Muscle layer of colon (tissue), 2 donors: ENCODE results near the gene SRP9.
"Not testable (repeated sequence)": the region's sequence is repeated elsewhere in the genome, so short reads cannot be mapped to it uniquely, and the experiment has no call there.

Experiments
- H3K27ac ChIP-seq: one replicate; pipeline ENCODE4 v1.7.0; 2013; ENCODE audit warnings: low read depth, mild to moderate bottlenecking, low read length, moderate library complexity
- H3K27me3 ChIP-seq, 2 donors: one replicate each; pipeline ENCODE4 v1.7.0; 2013; ENCODE audit warnings: low read length in 2 of 2, mild to moderate bottlenecking in 2 of 2; ENCODE audit not compliant: insufficient read depth in 2 of 2, control insufficient read depth in 1 of 2
- H3K36me3 ChIP-seq: one replicate; pipeline ENCODE4 v1.7.0; 2013; ENCODE audit warnings: mild to moderate bottlenecking, low read length; ENCODE audit not compliant: insufficient read depth
- H3K4me1 ChIP-seq: one replicate; pipeline ENCODE4 v1.7.0; 2013; ENCODE audit warnings: mild to moderate bottlenecking, low read length; ENCODE audit not compliant: insufficient read depth
- H3K4me3 ChIP-seq, 2 donors: one replicate each; pipeline ENCODE4 v1.7.0; 2013; ENCODE audit warnings: low read length in 2 of 2, low read depth in 1 of 2, mild to moderate bottlenecking in 1 of 2, moderate library complexity in 1 of 2
- H3K9ac ChIP-seq: one replicate; pipeline ENCODE4 v1.7.0; 2013; ENCODE audit warnings: low read length
- H3K9me3 ChIP-seq: one replicate; pipeline ENCODE4 v1.7.0; 2013; ENCODE audit warnings: mild to moderate bottlenecking, low read length
- donor health status: abdominal sarcoma.
- donor health status: Adenocarcinoma of cecum.

The SRP9 gene

DNA sequence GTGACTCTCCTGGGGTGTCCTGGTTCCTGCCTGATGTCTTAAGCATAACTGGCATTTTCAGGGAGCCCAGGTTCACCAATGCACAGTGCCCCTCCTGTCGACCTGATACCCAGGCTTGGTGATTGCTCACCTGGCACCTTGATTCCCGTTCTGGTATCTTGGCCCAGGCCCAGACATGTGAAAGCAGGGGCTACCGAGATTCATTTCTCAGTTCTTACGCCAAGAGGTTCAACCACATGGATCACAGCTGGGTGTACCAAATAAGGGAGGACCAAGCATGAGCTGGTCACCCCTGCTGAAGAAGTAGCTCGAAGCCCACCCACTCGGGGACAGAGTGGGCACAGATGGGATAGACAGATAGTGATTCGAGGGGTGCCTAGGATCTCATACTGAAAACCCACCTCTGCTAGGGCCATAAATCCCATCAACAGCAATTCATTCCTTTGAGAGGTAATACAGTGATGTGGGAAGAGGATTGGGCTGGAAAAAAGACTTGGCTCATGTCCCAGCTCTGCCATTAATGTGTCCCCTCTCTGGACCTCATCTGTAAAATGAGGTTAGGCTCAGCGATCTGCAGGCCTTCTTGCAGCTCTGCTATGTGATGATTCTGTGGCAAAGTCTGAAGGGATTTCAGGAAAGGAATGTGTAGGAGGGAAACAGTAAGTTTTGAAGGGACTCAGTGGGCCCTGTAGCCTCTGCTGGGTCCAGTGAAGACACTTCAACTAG is 35.0 kb downstream of the SRP9 start:
- peak overlapping the region in 1 of 2 donors; percentile 66 for H3K4me3 ChIP-seq
- H3K36me3 ChIP-seq: no peaks in the 10 kb centered on the region
- H3K9me3 ChIP-seq: no peaks in the 10 kb centered on the region
- peaks cover 65% of the 10 kb centered on the region for H3K4me1 ChIP-seq
- no peaks in the 10 kb centered on the region for H3K27me3 ChIP-seq
- no peak overlapping the region for H3K9ac ChIP-seq
- H3K27ac ChIP-seq: peak overlapping the region; percentile 16

GRCh38 chr1:225813214-225813964 is 35.8 kb downstream of the SRP9 start:
- H3K27ac ChIP-seq: peak overlapping the region; percentile 13
- peak overlapping the region; percentile 17 for H3K9ac ChIP-seq
- H3K27me3 ChIP-seq: no peaks in the 10 kb centered on the region
- no peaks in the 10 kb centered on the region for H3K36me3 ChIP-seq
- H3K4me1 ChIP-seq: peaks cover 72% of the 10 kb centered on the region
- no peaks in the 10 kb centered on the region for H3K9me3 ChIP-seq
- H3K4me3 ChIP-seq: peak overlapping the region in 1 of 2 donors; percentile 28

DNA sequence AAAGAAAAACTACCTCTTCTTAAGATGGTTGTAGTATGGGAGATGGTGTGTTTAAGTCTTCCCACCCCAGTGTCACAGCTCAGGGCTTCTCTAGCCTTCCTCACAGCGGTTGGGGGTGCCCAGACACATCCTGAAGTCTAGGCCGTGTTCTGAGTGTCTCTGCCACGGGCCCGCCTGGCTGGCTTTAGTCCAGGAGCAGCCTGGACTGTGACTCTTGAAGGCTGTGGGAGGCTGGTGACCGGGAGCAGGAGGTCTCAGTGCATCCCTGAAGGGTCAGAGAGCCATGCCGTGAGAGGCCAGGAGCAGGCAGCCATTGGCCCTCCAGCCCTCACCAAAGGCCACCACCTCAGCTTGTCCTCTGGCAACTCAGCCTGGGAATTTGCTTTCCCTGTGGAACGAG is 36.8 kb downstream of the SRP9 start:
- no peak overlapping the region for H3K4me3 ChIP-seq

DNA sequence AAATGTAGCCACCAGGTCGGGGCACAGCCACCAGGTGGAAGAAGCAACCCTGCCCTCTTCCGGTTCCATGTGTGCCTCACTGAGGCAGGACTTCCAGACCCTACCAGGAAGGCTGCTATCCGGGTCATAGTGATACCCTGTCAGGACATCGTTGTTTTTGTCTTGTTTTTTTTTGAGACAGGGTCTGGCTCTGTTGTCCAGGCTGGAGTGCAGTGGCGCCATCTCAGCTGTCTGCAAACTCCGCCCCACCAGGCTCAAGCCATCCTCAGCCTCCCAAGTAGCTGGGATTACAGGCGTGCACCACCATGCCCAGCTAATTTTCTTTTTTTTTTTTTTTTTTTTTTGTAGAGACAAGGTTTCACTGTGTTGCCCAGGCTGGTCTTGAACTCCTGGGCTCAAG is 37.5 kb downstream of the SRP9 start:
- H3K4me3 ChIP-seq, H3K9me3 ChIP-seq, H3K36me3 ChIP-seq, H3K27me3 ChIP-seq, H3K27ac ChIP-seq, H3K9ac ChIP-seq: not testable (repeated sequence)
- peaks cover 86% of the 10 kb centered on the region for H3K4me1 ChIP-seq

More for the DNA sequence above, 36.8 kb downstream of the SRP9 start:
- H3K27ac ChIP-seq: peak overlapping the region; percentile 13
- H3K4me1 ChIP-seq: peaks cover 78% of the 10 kb centered on the region
- H3K9ac ChIP-seq: no peak overlapping the region
- no peaks in the 10 kb centered on the region for H3K27me3 ChIP-seq
- no peaks in the 10 kb centered on the region for H3K36me3 ChIP-seq
- no peaks in the 10 kb centered on the region for H3K9me3 ChIP-seq

- no peak overlapping the region for H3K4me3 ChIP-seq
These were observed 38.0 kb downstream of the SRP9 start for GRCh38 chr1:225815526-225816178.

DNA sequence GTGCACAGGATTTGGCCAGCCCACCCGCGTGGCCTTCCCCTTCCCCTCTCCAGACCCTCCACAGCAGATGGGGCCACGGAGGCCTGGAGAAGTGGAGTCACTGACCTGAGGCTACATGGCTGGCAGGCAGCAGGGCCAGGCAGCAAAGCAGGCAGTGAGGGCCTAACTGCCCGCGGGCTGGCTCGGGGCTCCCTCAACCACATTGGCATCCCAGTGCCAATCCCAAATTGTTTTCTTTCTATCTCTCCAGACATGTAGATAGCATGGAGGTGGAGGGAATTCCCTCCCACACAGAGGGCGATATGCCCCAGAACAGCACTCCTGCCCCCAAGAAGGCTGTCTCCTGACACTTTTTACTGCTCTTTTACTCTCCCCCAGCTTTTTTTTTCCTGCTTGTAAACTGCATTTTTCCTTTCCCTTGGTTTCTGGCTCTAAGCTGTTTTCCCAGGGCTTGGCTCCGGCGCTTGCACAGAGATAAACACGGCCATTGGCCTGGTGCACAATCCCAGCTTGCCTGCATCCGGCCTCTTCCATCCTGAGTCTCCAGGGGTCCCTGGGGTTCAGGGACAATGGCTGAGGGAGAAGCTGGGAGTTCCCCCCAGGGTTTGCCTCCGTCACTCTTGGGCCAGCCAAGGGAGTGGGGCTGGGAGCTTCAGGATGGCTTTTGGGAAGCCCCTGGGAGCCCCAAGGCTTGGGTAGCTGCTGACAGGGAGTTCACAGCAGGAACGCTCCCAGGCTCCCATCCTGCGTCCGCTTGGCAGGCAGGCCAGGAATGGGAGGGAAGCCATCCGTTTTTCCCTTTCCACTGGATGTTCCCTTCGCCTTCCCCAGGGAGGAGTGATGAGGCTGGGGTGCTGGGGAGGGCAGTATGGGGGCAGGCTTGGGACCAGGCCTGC is 39.3 kb downstream of the SRP9 start:
- no peaks in the 10 kb centered on the region for H3K27me3 ChIP-seq
- H3K4me3 ChIP-seq: peak overlapping the region; percentile 27 to 31
- no peaks in the 10 kb centered on the region for H3K9me3 ChIP-seq
- H3K4me1 ChIP-seq: peaks cover 83% of the 10 kb centered on the region
- peak overlapping the region; percentile 92 for H3K27ac ChIP-seq
- H3K9ac ChIP-seq: peak overlapping the region; percentile 46
- peaks cover 4% of the 10 kb centered on the region for H3K36me3 ChIP-seq

More at GRCh38 chr1:225815526-225816178, 38.0 kb downstream of the SRP9 start:
- Histone ChIP-seq H3K27me3 (no peaks in the 10 kb centered on the region), H3K4me1 (peaks cover 91% of the 10 kb centered on the region), H3K9ac (no peak overlapping the region), H3K27ac (peak overlapping the region; percentile 7), H3K9me3 (no peaks in the 10 kb centered on the region), H3K36me3 (no peaks in the 10 kb centered on the region)

GRCh38 chr1:225817611-225818061 is 40.0 kb downstream of the SRP9 start:
- Histone ChIP-seq H3K4me3 (peak overlapping the region in 1 of 2 donors; percentile 31), H3K9ac (peak overlapping the region; percentile 46)

GRCh38 chr1:225818229-225818628 is 40.6 kb downstream of the SRP9 start:
- Histone ChIP-seq H3K4me3 (no peak overlapping the region), H3K4me1 (peaks cover 78% of the 10 kb centered on the region), H3K27me3 (no peaks in the 10 kb centered on the region), H3K36me3 (peaks cover 11% of the 10 kb centered on the region), H3K27ac (peak overlapping the region; percentile 92), H3K9ac (no peak overlapping the region), H3K9me3 (no peaks in the 10 kb centered on the region)

More at GRCh38 chr1:225817611-225818061, 40.0 kb downstream of the SRP9 start:
- Histone ChIP-seq H3K36me3 (peaks cover 6% of the 10 kb centered on the region), H3K27me3 (no peaks in the 10 kb centered on the region), H3K27ac (peak overlapping the region; percentile 92), H3K4me1 (peaks cover 78% of the 10 kb centered on the region), H3K9me3 (no peaks in the 10 kb centered on the region)

DNA sequence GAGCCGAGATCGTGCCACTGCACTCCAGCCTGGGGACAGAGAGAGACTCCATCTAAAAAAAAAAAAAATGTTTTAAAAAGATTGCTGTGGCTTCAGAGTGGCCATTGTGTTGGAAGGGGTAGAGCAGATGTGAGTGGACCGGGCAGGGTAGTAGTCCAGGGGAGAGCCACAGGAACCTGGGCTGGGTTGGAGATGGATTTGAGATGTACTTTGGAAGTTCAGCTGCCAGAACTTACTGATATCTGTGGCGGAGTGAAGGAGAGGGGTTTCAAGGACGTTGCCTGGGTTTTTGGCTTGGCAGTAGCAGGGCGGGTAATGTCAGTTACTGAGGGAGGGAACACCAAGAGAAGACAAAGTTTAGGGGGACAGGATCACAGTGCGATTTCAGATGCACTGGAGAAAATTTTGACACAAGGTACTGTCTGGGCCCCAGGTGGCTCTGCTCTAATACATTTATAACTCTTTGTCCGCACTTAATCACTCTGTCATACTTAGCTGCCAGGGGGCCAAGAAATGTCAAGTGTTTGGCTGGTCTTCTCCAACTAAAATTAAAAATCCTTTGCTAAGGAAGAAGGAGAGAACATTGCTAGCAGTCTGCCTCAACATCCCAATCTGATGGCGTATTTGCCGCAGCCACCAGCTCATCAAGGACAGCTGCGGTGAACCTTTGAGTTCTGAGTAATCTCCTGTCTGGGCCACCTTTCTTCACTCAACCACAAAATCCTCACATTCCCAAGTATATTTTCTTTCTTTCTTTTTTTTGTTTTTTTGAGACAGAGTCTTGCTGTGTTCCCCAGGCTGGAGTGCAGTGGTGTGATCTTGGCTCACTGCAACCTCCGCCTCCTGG is 41.9 kb downstream of the SRP9 start:
- Histone ChIP-seq H3K9me3 (no peaks in the 10 kb centered on the region), H3K36me3 (peaks cover 13% of the 10 kb centered on the region), H3K9ac (no peak overlapping the region), H3K27me3 (no peaks in the 10 kb centered on the region), H3K27ac (no peak overlapping the region), H3K4me1 (peaks cover 73% of the 10 kb centered on the region), H3K4me3 (no peak overlapping the region)

GRCh38 chr1:225820522-225821120 is 43.0 kb downstream of the SRP9 start:
- peaks cover 13% of the 10 kb centered on the region for H3K36me3 ChIP-seq
- no peaks in the 10 kb centered on the region for H3K9me3 ChIP-seq
- no peaks in the 10 kb centered on the region for H3K27me3 ChIP-seq
- H3K4me3 ChIP-seq: no peak overlapping the region
- H3K9ac ChIP-seq: no peak overlapping the region
- peaks cover 75% of the 10 kb centered on the region for H3K4me1 ChIP-seq
- H3K27ac ChIP-seq: no peak overlapping the region
